ENCODE results near the gene CRTC1.

GRCh38 chr19:18662972-18663732 is 20.3 kb upstream of the CRTC1 start:
- TF ChIP-seq, protein P1, sequence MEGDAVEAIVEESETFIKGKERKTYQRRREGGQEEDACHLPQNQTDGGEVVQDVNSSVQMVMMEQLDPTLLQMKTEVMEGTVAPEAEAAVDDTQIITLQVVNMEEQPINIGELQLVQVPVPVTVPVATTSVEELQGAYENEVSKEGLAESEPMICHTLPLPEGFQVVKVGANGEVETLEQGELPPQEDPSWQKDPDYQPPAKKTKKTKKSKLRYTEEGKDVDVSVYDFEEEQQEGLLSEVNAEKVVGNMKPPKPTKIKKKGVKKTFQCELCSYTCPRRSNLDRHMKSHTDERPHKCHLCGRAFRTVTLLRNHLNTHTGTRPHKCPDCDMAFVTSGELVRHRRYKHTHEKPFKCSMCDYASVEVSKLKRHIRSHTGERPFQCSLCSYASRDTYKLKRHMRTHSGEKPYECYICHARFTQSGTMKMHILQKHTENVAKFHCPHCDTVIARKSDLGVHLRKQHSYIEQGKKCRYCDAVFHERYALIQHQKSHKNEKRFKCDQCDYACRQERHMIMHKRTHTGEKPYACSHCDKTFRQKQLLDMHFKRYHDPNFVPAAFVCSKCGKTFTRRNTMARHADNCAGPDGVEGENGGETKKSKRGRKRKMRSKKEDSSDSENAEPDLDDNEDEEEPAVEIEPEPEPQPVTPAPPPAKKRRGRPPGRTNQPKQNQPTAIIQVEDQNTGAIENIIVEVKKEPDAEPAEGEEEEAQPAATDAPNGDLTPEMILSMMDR (IDR thresholded peaks at IDR 0.05; ENCODE audit: borderline replicate concordance, extremely low read depth, low read length, poor library complexity, severe bottlenecking) = no peak
- no peak for TF ChIP-seq EZH2 (IDR thresholded peaks at IDR 0.05; ENCODE audit: borderline replicate concordance, low read depth, low read length, severe bottlenecking)
